Glomerular visceral epithelial cell (primary cell): ENCODE measurements around the gene KRAS.

Experiments used
- DNase-seq: peaks from one replicate; pipeline ENCODE4 v3.0.0-alpha.2; 2016; ENCODE audit errors: extremely low spot score

Gene KRAS

GRCh38 chr12:25256005-25256404, 5.3 kb upstream of the KRAS start:
- no peak for DNase-seq

- DNase-seq = peak; percentile 19
Observed at GRCh38 chr12:25254271-25254880, 3.6 kb upstream of the KRAS start.

GRCh38 chr12:25253371-25254068, 2.8 kb upstream of the KRAS start:
- DNase-seq = no peak

GRCh38 chr12:25252946-25253345, 2.2 kb upstream of the KRAS start:
- no peak for DNase-seq

GRCh38 chr12:25251769-25252168, 1.0 kb upstream of the KRAS start:
- no peak for DNase-seq

- DNase-seq = peak; percentile 23
Observed at GRCh38 chr12:25249931-25250738, 594 bp downstream of the KRAS start.

GRCh38 chr12:25248732-25249131, 2.0 kb downstream of the KRAS start:
- DNase-seq = no peak

GRCh38 chr12:25248137-25248536, 2.6 kb downstream of the KRAS start:
- DNase-seq = no peak

GRCh38 chr12:25245491-25245890, 5.2 kb downstream of the KRAS start:
- no peak for DNase-seq

GRCh38 chr12:25243680-25243990, 7.1 kb downstream of the KRAS start:
- DNase-seq = no peak

GRCh38 chr12:25242981-25243679, 7.6 kb downstream of the KRAS start:
- no peak for DNase-seq

- DNase-seq = peak; percentile 18
Observed at GRCh38 chr12:25241167-25242020, 9.3 kb downstream of the KRAS start.

GRCh38 chr12:25236626-25237025, 14.1 kb downstream of the KRAS start:
- no peak for DNase-seq

- DNase-seq = peak; percentile 2
Observed at GRCh38 chr12:25236190-25236589, 14.5 kb downstream of the KRAS start.

GRCh38 chr12:25213338-25213737, 37.4 kb downstream of the KRAS start:
- DNase-seq = no peak

- DNase-seq = no peak
Observed at GRCh38 chr12:25208554-25208953, 42.2 kb downstream of the KRAS start.

- DNase-seq = no peak
Observed at GRCh38 chr12:25207846-25208245, 42.9 kb downstream of the KRAS start.

GRCh38 chr12:25207411-25207810, 43.3 kb downstream of the KRAS start:
- no peak for DNase-seq

- DNase-seq = no peak
Observed at GRCh38 chr12:25202137-25202536, 48.6 kb downstream of the KRAS start.

GRCh38 chr12:25200703-25201102, 50.0 kb downstream of the KRAS start:
- DNase-seq = peak; percentile 26

GRCh38 chr12:25197608-25198007, 53.1 kb downstream of the KRAS start:
- no peak for DNase-seq
